Large intestine (tissue), 3 donors: ENCODE measurements around the gene DES. TPM values are rescaled to one million over a fixed set of nuclear protein-coding genes. Genes with fewer than 3 reads are reported as not detected.
A peak's percentile ranks its signal among the peaks of the same experiment; 100 is the strongest.
"Not testable (repeated sequence)": the region's sequence is repeated elsewhere in the genome, so short reads cannot be mapped to it uniquely, and the experiment has no call there.

Experiments
- DNase-seq, 2 donors: peaks; one replicate each; pipeline versions ENCODE4 v3.0.0 to v3.0.0-alpha.2; 2013
- H3K27ac ChIP-seq: one replicate; pipeline ENCODE4 v1.5.1; 2013; ENCODE audit warnings: low read length
- H3K27me3 ChIP-seq: 2 replicates; pipeline ENCODE4 v1.6.1; 2013; ENCODE audit warnings: low read length; ENCODE audit not compliant: control insufficient read depth, insufficient read depth
- H3K36me3 ChIP-seq: 2 replicates; pipeline ENCODE4 v1.6.1; 2013; ENCODE audit warnings: low read length; ENCODE audit not compliant: control insufficient read depth, insufficient read depth
- H3K4me1 ChIP-seq: one replicate; pipeline ENCODE4 v1.6.1; 2013; ENCODE audit warnings: low read length; ENCODE audit not compliant: control insufficient read depth, insufficient read depth
- H3K4me3 ChIP-seq: one replicate; pipeline ENCODE4 v1.5.1; 2013; ENCODE audit warnings: low read length
- H3K9me3 ChIP-seq: one replicate; pipeline ENCODE4 v1.6.1; 2013; ENCODE audit warnings: mild to moderate bottlenecking, low read depth, low read length, moderate library complexity; ENCODE audit not compliant: control insufficient read depth
- WGBS: methylation state at CpG from one replicate; pipeline ENCODE4 v1.1.5; 2013; ENCODE audit warnings: low lambda C conversion rate; ENCODE audit not compliant: insufficient coverage; 5-methylcytosine and 5-hydroxymethylcytosine counted together
- polyA plus RNA-seq: library from polyadenylated mRNA; unstranded; fragments of 120-200 nt; gene quantifications from one replicate; pipeline ENCODE4 v1.2.1, GENCODE V29; 2013

DES gene
- polyA plus RNA-seq, 1 donor: 429 TPM

DNA sequence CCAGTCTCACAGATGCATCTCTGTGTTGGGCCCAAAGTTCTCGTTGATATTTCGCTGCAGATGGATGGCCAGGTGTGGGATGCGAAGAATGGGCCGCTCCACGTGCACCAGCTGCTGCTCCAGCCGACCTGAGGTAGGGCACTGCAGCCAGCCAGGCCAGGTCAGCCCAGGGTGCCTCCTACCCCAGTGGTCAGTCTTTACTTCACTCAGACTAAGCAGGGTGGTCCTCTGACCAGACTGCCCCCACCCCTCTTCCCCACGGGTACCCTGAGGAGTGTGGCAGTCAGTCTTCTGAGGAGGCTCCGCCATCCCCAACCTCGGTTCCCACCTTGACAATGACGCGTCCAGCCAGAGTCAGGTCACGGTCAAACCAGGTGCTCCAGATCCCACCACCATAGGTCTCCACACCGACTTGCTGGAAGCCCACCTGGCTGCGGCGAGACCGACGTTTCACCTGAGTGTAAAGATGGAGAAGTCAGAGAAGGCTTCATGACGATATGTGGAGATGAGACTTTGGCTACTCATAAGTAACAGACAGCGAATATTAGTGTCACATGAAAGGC lies 32.1 kb upstream of the DES start:
- H3K9me3 ChIP-seq: no peaks in the 10 kb centered on the region
- peak overlapping the region; percentile 100 for H3K27ac ChIP-seq
- peaks cover 31% of the 10 kb centered on the region for H3K4me1 ChIP-seq
- H3K27me3 ChIP-seq: no peaks in the 10 kb centered on the region
- DNase-seq: no peak
- H3K4me3 ChIP-seq: peak overlapping the region; percentile 93
- no CpG with 5 or more reads among the region's 19 CpGs for WGBS
- H3K36me3 ChIP-seq: peaks cover 56% of the 10 kb centered on the region

DNA sequence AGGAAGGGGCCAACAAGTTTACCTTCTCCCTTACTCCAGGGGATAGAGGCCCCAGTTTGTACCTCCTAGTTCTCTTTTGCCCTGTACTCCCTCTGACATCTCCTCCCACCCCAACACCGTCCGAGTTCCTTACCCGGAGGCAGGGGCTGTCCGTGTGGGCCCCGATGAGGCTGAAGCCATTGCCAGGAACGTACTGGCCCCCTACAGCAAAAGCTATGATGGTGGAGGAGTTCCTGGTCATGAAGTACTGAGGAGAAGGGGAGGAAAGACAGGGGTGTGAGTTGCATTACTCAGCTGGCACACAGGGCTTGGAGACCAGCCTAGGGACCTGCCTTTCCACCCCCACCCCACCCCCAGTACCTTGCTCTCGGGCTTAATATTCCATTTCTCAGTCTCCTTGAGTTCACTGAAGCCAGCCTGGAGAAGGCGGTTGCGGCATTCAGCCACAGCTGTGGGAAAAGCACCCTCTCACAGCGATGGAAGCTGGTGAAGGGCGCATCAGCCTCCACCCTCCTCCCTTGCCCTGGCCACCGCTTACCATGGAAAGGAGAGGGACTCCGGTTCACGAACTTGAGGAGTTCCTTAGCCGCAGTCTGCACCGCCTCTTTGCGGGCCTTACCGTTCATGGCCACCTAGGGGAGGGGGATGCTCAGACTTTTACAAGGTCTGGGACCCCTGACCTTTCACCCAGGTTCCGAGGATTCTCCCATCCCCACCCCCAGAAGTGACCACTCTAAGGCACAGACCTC lies 31.5 kb upstream of the DES start:
- no CpG with 5 or more reads among the region's 19 CpGs for WGBS
- H3K4me1 ChIP-seq: peaks cover 31% of the 10 kb centered on the region
- H3K9me3 ChIP-seq: no peaks in the 10 kb centered on the region
- H3K27me3 ChIP-seq: no peaks in the 10 kb centered on the region
- no peak for DNase-seq
- peaks cover 49% of the 10 kb centered on the region for H3K36me3 ChIP-seq
- peak overlapping the region; percentile 100 for H3K27ac ChIP-seq
- H3K4me3 ChIP-seq: peak overlapping the region; percentile 93

DNA sequence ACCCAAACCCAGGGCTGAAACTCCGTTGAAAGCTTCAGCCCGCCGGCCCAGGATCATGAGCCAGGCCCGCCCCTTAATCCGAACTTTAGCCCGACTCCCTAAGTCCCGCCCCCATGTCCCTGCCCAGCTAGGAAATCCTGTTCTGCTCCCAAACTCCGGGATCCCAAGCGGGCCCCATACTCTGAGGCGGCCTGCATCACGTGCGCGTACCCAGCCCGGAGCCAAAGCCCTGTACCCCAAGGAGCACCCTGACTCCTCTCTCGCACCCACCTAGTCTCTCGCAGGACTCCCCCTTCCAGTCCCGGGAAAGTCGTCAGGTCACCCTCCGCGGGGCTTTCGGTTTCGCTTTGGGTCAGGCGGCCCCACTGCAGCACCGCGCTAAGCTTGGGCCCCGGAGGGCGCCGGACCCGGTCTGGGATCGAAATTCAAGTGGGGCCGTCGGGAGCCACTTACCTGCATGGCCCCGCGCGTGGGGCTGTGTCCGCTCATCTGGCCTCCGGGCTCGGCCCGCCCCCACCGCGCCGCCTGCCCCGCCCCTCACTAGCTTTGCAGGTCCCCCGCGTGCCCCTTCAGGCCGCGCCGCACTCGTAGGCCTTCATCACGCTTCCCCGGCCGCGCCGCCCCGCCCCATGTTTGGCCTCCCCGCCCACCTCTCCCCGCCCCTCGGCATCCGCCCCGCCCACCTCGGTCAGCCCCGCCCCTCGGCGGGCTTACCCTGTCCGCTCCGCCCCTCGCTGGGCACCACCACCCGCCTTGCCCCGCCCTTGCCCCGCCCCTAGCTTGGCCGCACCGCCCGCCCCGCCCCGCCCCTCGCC lies 30.7 kb upstream of the DES start, which contains the start of gene DNPEP:
TSS of gene DNPEP (minus strand) at position 607 of the 815 bp plus-strand sequence. CDS start at position 489, 118 bp downstream.
- Histone ChIP-seq H3K27ac (peak within 1 kb of the TSS; percentile 100), H3K4me3 (peak within 1 kb of the TSS; percentile 93), H3K4me1 (peaks cover 31% of the 10 kb centered on the region), H3K9me3 (no peaks in the 10 kb centered on the region), H3K27me3 (no peaks in the 10 kb centered on the region), H3K36me3 (peaks cover 41% of the 10 kb centered on the region)
- no CpG with 5 or more reads among the region's 76 CpGs for WGBS
- peak; percentile 85 to 94 for DNase-seq

DNA sequence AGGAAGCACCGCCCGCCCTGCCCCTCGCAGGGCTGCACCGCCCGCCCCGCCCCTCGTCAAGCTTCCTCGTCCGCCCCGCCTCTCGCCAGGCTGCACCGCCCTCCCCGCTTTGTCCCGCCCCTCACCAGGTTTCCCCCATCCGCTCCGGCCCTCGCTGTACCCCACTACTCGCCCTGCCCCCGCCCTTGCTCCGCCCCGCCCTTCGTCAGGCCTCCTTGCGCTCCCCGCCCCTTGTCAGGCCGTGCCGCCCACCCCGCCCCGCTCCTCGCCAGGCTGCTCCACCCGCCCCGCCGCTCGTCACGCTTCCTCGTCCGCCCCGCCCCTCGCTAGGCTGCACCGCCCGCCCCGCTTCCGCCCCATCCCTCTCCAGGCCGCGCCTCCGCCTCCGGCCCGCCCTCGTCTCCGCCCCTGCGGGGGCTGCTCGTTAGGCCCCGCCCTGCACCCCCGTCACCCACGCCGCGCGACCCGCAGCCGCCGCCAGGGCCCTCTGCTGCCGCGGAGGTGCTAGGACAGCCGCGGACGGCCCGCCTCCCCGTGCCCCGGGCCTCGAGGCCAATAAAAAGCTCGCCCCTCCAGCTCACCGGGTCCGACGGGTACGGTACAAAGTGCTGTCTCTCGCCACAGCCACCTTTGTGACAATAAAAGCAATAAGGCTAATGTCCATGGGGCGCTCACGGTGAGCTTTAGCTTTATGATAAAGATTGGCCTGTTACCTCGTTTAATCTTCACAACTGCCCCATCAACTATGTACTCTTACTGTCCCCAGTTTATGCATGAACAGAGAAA lies 29.9 kb upstream of the DES start:
- peak overlapping the region; percentile 35 for H3K4me3 ChIP-seq
- H3K9me3 ChIP-seq: no peaks in the 10 kb centered on the region
- no CpG with 5 or more reads among the region's 78 CpGs for WGBS
- peak; percentile 97 to 99 for DNase-seq
- peak overlapping the region; percentile 90 for H3K27ac ChIP-seq
- no peaks in the 10 kb centered on the region for H3K27me3 ChIP-seq
- peaks cover 31% of the 10 kb centered on the region for H3K4me1 ChIP-seq
- peaks cover 33% of the 10 kb centered on the region for H3K36me3 ChIP-seq

DNA sequence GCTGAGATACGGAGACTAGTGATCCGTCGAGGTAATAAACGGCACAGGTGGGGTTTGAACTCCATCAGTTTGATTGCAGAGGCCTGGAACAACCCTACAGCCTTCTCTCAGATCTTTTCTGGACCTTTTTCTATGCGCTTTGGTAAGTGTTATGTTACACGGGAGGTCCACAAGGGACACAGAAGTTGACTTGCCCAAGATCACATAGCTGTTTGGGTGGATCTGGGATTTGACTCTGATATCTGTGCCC lies 29.3 kb upstream of the DES start:
- no CpG with 5 or more reads among the region's 6 CpGs for WGBS
- H3K4me3 ChIP-seq: peak overlapping the region; percentile 35
- H3K27ac ChIP-seq: peak overlapping the region; percentile 90
- no peaks in the 10 kb centered on the region for H3K27me3 ChIP-seq
- H3K9me3 ChIP-seq: no peaks in the 10 kb centered on the region
- H3K36me3 ChIP-seq: peaks cover 28% of the 10 kb centered on the region
- DNase-seq: no peak
- H3K4me1 ChIP-seq: peaks cover 31% of the 10 kb centered on the region

DNA sequence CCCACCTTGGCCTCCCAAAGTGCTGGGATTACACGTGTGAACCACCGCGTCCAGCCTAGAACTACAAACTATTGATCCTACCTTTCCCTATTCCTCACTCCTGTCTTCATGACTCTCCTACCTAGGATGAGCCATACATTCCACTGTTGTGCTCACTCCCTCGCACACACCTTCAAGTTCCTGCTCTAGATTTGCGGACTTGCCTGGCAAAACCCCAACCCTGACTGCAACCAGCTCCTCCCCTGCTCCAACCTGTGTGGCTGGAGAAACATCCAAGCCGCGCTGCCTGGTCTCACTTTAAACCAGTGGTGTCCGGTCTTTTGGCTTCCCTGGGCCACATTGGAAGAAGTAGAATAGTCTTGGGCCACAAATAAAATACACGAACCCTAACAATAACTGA lies 25.4 kb upstream of the DES start:
- WGBS: no CpG with 5 or more reads among the region's 9 CpGs
- no peaks in the 10 kb centered on the region for H3K27me3 ChIP-seq
- no peak overlapping the region for H3K27ac ChIP-seq
- no peak overlapping the region for H3K4me3 ChIP-seq
- DNase-seq: no peak
- no peaks in the 10 kb centered on the region for H3K9me3 ChIP-seq
- peaks cover 13% of the 10 kb centered on the region for H3K4me1 ChIP-seq
- no peaks in the 10 kb centered on the region for H3K36me3 ChIP-seq

DNA sequence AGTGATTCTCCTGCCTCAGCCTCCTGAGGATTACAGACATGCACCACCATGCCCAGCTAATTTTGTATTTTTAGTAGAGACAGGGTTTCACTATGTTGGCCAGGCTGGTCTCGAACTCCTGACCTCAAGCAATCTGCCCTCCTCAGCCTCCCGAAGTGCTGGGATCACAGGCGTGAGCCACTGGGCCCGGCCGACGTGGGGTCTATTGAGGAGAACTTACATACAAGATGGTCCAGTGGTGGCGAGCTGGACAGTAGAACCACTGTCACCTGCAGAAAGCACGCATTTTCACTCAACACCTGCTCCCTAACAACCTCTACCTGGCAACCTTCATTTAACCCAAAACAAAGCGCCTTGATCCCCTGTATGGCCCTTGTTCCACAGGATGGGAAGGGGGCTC lies 23.1 kb upstream of the DES start:
- WGBS: no CpG with 5 or more reads among the region's 9 CpGs
- H3K9me3 ChIP-seq: not testable (repeated sequence)

DNA sequence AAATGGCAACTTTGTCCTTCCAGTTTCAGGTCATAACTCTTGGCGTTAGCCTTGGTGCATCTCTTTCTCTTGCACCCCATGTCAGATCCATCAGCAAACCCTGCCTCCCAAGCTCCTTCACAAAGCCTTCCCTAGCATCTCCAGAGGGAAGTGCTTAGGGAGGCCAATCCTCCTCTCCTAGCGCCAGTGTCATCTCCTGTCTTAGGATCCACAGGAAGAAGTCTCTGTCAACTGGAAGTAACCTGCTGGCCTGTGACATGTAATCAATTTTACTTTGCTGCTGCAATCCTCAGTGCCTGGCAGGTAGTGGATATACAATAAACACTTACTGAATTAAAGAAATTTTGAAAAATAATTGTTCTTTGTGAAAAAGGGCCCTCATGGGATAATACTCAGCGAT lies 22.6 kb upstream of the DES start:
- Histone ChIP-seq H3K4me1 (peaks cover 23% of the 10 kb centered on the region), H3K9me3 (no peaks in the 10 kb centered on the region), H3K27me3 (no peaks in the 10 kb centered on the region), H3K4me3 (no peak overlapping the region), H3K27ac (no peak overlapping the region), H3K36me3 (no peaks in the 10 kb centered on the region)
- DNase-seq: no peak
- 94% methylated on average over 2 of the region's 3 CpGs for WGBS

More for the DNA sequence above, 23.1 kb upstream of the DES start:
- H3K4me3 ChIP-seq, H3K27ac ChIP-seq, H3K36me3 ChIP-seq, H3K27me3 ChIP-seq, DNase-seq: not testable (repeated sequence)
- H3K4me1 ChIP-seq: peaks cover 23% of the 10 kb centered on the region

DNA sequence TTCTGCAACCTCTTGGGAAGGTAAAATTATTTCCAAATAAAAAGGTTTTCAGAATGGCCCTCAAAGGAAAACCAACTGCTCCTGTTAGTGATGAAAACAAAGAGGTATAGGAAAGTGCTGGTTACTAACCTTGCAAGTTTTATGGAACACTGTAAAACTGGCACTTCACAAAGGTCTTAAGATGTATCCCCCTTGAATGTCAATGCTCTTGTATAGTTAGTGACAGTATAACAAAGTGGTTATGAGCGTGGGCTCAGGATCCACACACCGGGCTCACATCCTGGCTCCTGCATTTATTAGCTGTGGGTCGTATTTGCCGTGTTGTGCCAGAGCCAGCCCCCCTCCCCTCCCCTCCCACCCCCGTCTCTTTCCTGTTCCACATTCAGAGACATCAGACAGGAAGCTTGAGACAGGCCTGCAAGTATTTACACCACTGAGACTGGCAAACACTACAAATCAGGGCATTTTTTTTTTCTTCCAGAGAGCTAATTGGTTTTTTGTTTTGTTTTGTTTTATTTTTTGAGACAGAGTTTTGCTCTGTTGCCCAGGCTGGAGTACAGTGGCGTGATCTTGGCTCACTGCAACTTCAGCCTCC lies 21.2 kb upstream of the DES start:
- WGBS: no CpG with 5 or more reads among the region's 6 CpGs
- H3K36me3 ChIP-seq: no peaks in the 10 kb centered on the region

More for the DNA sequence above, 21.2 kb upstream of the DES start:
- Histone ChIP-seq H3K27ac (no peak overlapping the region), H3K9me3 (no peaks in the 10 kb centered on the region), H3K27me3 (no peaks in the 10 kb centered on the region), H3K4me1 (peaks cover 27% of the 10 kb centered on the region), H3K4me3 (no peak overlapping the region)
- DNase-seq: no peak
